PC-3 (cell line): ENCODE measurements around the gene TUBB4A.

ENCODE experiments used
- CTCF ChIP-seq: fragments of 300-600 bp; sonication (generic); conservative IDR thresholded peaks from 2 replicates; pipeline ENCODE4 v1.5.1; 2017; ENCODE audit warnings: antibody characterized with exemption, low read depth, mild to moderate bottlenecking, low read length
- EZH2phosphoT487 ChIP-seq: fragments of 300-600 bp; sonication (generic); IDR thresholded peaks from 2 replicates; pipeline ENCODE4 v1.6.1; 2018; ENCODE audit warnings: mild to moderate bottlenecking, antibody characterized with exemption, low read length, borderline replicate concordance

DNA sequence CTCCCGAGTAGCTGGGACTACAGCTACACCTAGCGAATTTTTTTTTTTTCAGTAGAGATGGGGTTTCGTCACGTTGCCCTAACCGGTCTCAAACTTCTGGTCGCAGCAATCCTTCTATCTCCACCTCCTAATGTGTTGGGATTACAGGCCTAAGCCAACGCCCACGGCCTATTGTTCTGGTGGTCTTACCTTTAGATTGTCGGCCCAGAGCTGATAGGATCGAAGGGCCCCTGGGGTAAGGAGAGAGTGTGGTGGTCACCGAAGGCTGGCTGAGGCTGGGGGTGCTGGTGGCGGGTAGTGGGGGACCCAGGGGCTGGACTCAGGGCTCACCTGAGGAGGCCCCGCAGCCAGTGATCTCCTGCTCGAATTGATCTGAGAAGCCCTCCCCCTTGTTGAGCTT lies 31.0 kb downstream of the TUBB4A start:
- TF ChIP-seq CTCF (no peak), EZH2phosphoT487 (no peak)
